K562 (cell line): Measurements from ENCODE around the gene RNASE13. TPM values are rescaled to one million over a fixed set of nuclear protein-coding genes. Genes with fewer than 3 reads are reported as not detected.

Experiments used
- ATAC-seq: fragments of 200-7000 bp; cut with Tn5 transposase; 3 replicates; pipeline ENCODE4 v1.9.1; 2020; ENCODE audit warnings: moderate library complexity
- BruUV-seq: library from RNA; stranded (reverse); fragments of 400-500 nt; replicated peaks from 2 replicates; lab custom pipeline; 2021; lab: Mats Ljungman, UMichigan
- CTCF ChIA-PET: fragments of 300-600 bp; formaldehyde crosslinking; extraction: SDS; loops from one replicate; lab custom pipeline; 2021; ENCODE audit warnings: low intra/inter-chr PET ratio; lab: Yijun Ruan, JAX
- POLR2A ChIA-PET: fragments of 300-600, 350-650 bp; sonication (Branson Sonifier 250); formaldehyde crosslinking; extraction: SDS; loops from one replicate; lab custom pipeline; 2021; ENCODE audit warnings: antibody characterized with exemption, inconsistent platforms; lab: Yijun Ruan, JAX
- DNase-seq, 4 experiments: peaks; one replicate each; pipeline versions ENCODE4 v3.0.0 to v3.0.0-alpha.2; 2011 to 2018; ENCODE audit warnings: low spot score in 3 of 4, mixed read lengths in 3 of 4; ENCODE audit errors: extremely low read depth in 1 of 4
- FAIRE-seq: peaks from 2 replicates; lab custom pipeline; 2011; peaks lifted over from hg19 to GRCh38; lab: Jason Lieb, UNC
- H2AFZ ChIP-seq: 2 replicates; pipeline ENCODE4 v1.6.0; 2011; ENCODE audit warnings: low read depth, low read length, control low read depth, inconsistent platforms
- H3K27ac ChIP-seq: fragments of 200-600 bp; 3 replicates; pipeline ENCODE4 v1.8.0; 2011; ENCODE audit warnings: low read depth, mild to moderate bottlenecking, control low read depth, inconsistent platforms, low read length, moderate library complexity, mixed read lengths; ENCODE audit errors: extremely low read depth
- H3K27me3 ChIP-seq, 2 experiments: fragments of 300-600 bp in 1 of 2; 2 replicates in 1 of 2; 3 replicates in 1 of 2; pipeline versions ENCODE4 v1.6.0 to v1.8.0; 2011; ENCODE audit warnings: inconsistent platforms in 2 of 2, low read length in 2 of 2, mild to moderate bottlenecking in 1 of 2, mixed read lengths in 1 of 2, moderate library complexity in 1 of 2; ENCODE audit not compliant: control insufficient read depth in 2 of 2, insufficient read depth in 2 of 2
- H3K36me3 ChIP-seq: fragments of 300-600 bp; 3 replicates; pipeline ENCODE4 v1.8.0; 2011; ENCODE audit warnings: mild to moderate bottlenecking, low read length, inconsistent platforms; ENCODE audit not compliant: control insufficient read depth, insufficient read depth
- H3K4me1 ChIP-seq, 2 experiments: fragments of 200-600 bp in 1 of 2; replicated peaks in 1 of 2; 2 replicates in 1 of 2; 3 replicates in 1 of 2; pipeline versions ENCODE4 v1.5.1 to v1.8.0; 2011; ENCODE audit warnings: inconsistent platforms in 2 of 2, low read length in 2 of 2, mild to moderate bottlenecking in 1 of 2, mixed read lengths in 1 of 2, moderate library complexity in 1 of 2; ENCODE audit not compliant: control insufficient read depth in 2 of 2, insufficient read depth in 2 of 2
- H3K4me2 ChIP-seq: 2 replicates; pipeline ENCODE4 v1.6.1; 2011; ENCODE audit warnings: low read length, control low read depth, inconsistent platforms, mixed read lengths; ENCODE audit not compliant: insufficient read depth
- H3K4me3 ChIP-seq: fragments of 200-600 bp; sonication (generic), shearing (Covaris generic); 2 replicates; pipeline ENCODE4 v1.5.1; 2016; ENCODE audit warnings: control low read depth, inconsistent platforms
- H3K79me2 ChIP-seq: fragments of 200-600 bp; 3 replicates; pipeline ENCODE4 v1.8.0; 2011; ENCODE audit warnings: low read length, inconsistent platforms; ENCODE audit not compliant: control insufficient read depth, insufficient read depth
- H3K9ac ChIP-seq, 2 experiments: 2 replicates each; pipeline versions ENCODE4 v1.6.0 to v1.6.1; 2011; ENCODE audit warnings: low read depth in 2 of 2, low read length in 2 of 2, control low read depth in 1 of 2, inconsistent platforms in 1 of 2, mild to moderate bottlenecking in 1 of 2, mixed read lengths in 1 of 2; ENCODE audit not compliant: insufficient read depth in 1 of 2
- H3K9me1 ChIP-seq: one replicate; pipeline ENCODE4 v1.6.0; 2011; ENCODE audit warnings: inconsistent platforms, mild to moderate bottlenecking, low read length, moderate library complexity; ENCODE audit not compliant: control insufficient read depth, insufficient read depth
- H3K9me3 ChIP-seq: replicated peaks from 2 replicates; pipeline ENCODE4 v1.5.1; 2011; ENCODE audit warnings: low read depth, low read length, inconsistent platforms; ENCODE audit not compliant: control insufficient read depth, insufficient read depth
- H4K20me1 ChIP-seq: replicated peaks from 2 replicates; pipeline ENCODE4 v1.6.1; 2011; ENCODE audit warnings: low read length, inconsistent platforms, mixed read lengths; ENCODE audit not compliant: control insufficient read depth, insufficient read depth
- BRD4 ChIP-seq: fragments of 200-600 bp; sonication (generic); IDR thresholded peaks from 2 replicates; pipeline ENCODE4 v1.6.1; 2017; ENCODE audit warnings: inconsistent platforms
- CC2D1A ChIP-seq: fragments of 450-650 bp; IDR thresholded peaks from 2 replicates; pipeline ENCODE4 v1.6.1; 2017; ENCODE audit warnings: mild to moderate bottlenecking
- CSDE1 ChIP-seq, 2 experiments: fragments of 450-650 bp; IDR thresholded peaks; 2 replicates each; pipeline ENCODE4 v1.6.1; 2016; ENCODE audit warnings: mild to moderate bottlenecking in 1 of 2
- CTCF ChIP-seq, 3 experiments: IDR thresholded peaks in 2 of 3; conservative IDR thresholded peaks in 1 of 3; 2 replicates each; pipeline ENCODE4 v1.5.1; 2011 to 2012; ENCODE audit warnings: low read length in 3 of 3, mild to moderate bottlenecking in 3 of 3, control low read depth in 2 of 3, improper control_type of control experiment in 1 of 3, inconsistent platforms in 1 of 3, low read depth in 1 of 3, mixed read lengths in 1 of 3, moderate library complexity in 1 of 3; ENCODE audit not compliant: insufficient read depth in 2 of 3
- DEAF1 ChIP-seq: fragments of 450-650 bp; formaldehyde crosslinking; IDR thresholded peaks from 2 replicates; pipeline ENCODE4 v1.4.0; 2020; ENCODE audit warnings: mild to moderate bottlenecking, moderate library complexity
- HCFC1 ChIP-seq: IDR thresholded peaks from 2 replicates; pipeline ENCODE4 v1.6.1; 2012; ENCODE audit warnings: low read depth, low read length, improper control_type of control experiment
- MAFG ChIP-seq: fragments of 450-650 bp; conservative IDR thresholded peaks from 2 replicates; pipeline ENCODE4 v1.6.1; 2016; ENCODE audit warnings: missing genetic modification characterization, missing compliant biosample characterization
- MEIS2 ChIP-seq: fragments of 450-650 bp; IDR thresholded peaks from 2 replicates; pipeline ENCODE4 v1.6.1; 2014; ENCODE audit warnings: mild to moderate bottlenecking; ENCODE audit not compliant: partially characterized antibody
- RCOR1 ChIP-seq, 2 experiments: IDR thresholded peaks; 2 replicates each; pipeline ENCODE4 v1.6.1; 2012; ENCODE audit warnings: low read depth in 2 of 2, low read length in 2 of 2, borderline replicate concordance in 1 of 2, improper control_type of control experiment in 1 of 2
- SPI1 ChIP-seq: IDR thresholded peaks from 2 replicates; pipeline ENCODE4 v1.6.1; 2011; ENCODE audit warnings: low read depth, low read length, control low read depth, borderline replicate concordance
- STAG1 ChIP-seq: sonication (generic); formaldehyde crosslinking; IDR thresholded peaks from 2 replicates; pipeline ENCODE4 v1.5.0; 2020; ENCODE audit warnings: missing genetic modification reagents, borderline replicate concordance
- THRA ChIP-seq: fragments of 450-650 bp; IDR thresholded peaks from 2 replicates; pipeline ENCODE4 v1.6.1; 2017; ENCODE audit warnings: mild to moderate bottlenecking, moderate library complexity
- U2AF2 ChIP-seq: fragments of 200-400 bp; formaldehyde crosslinking; optimal IDR thresholded peaks from 2 replicates; pipeline ENCODE3; 2017; ENCODE audit warnings: low read depth, mild to moderate bottlenecking, low read length
- ZNF740 ChIP-seq, 3 experiments: fragments of 200-800 bp in 1 of 3; sonication (Bioruptor generic) in 1 of 3; sonication (generic) in 1 of 3; formaldehyde crosslinking in 1 of 3; IDR thresholded peaks; 2 replicates each; pipeline versions ENCODE4 v1.6.1 to v1.8.0; 2016 to 2022; ENCODE audit warnings: mild to moderate bottlenecking in 2 of 3, missing compliant biosample characterization in 2 of 3, missing genetic modification characterization in 2 of 3, missing genetic modification reagents in 1 of 3
- ZNF79 ChIP-seq: fragments of 250-450 bp; sonication (Bioruptor Pico); IDR thresholded peaks from 2 replicates; pipeline ENCODE4 v1.4.0; 2020; ENCODE audit warnings: low read depth, mild to moderate bottlenecking, moderate library complexity
- WGBS: fragments of 100-300 bp; shearing (Covaris generic); methylation state at CpG from one replicate; pipeline ENCODE4 v1.1.6; 2016; ENCODE audit warnings: low coverage, mixed read lengths; ENCODE audit not compliant: insufficient coverage; ENCODE audit errors: missing lambda C conversion rate; 5-methylcytosine and 5-hydroxymethylcytosine counted together
- in situ Hi-C: fragments of 300-500 bp; cut with MboI; formaldehyde crosslinking; loops from 4 replicates; pipeline ENCODE4 v1.15.0; 2018; ENCODE audit warnings: inconsistent platforms, mixed read lengths
- intact Hi-C: fragments of 100-400 bp; cut with micrococcal nuclease; formaldehyde crosslinking; loops from 2 replicates; pipeline ENCODE4 v1.14.2; 2022
- polyA plus RNA-seq, 8 experiments: library from polyadenylated mRNA; depleted of rRNA in 4 of 8; stranded (reverse) in 5 of 8; unstranded in 3 of 8; fragments of >200 nt; fragmentation: Nextera tagmentation in 2 of 8; fragmentation: Illumina TruSeq in 1 of 8; extraction: Ambion mirVana in 2 of 8; extraction: Trizol in 1 of 8; gene quantifications; 2 replicates each; pipeline versions ENCODE4 v1.2.1 to v1.2.3, GENCODE V29; 2011 to 2014; ENCODE audit warnings: inconsistent platforms in 1 of 8, missing spikeins in 1 of 8
- total RNA-seq, 7 experiments: library from RNA; depleted of rRNA in 6 of 7; stranded (reverse); fragments of >200 nt in 6 of 7; fragmentation: Illumina TruSeq in 2 of 7; extraction: Trizol in 2 of 7; gene quantifications; 2 replicates each; pipeline versions ENCODE4 v1.2.1 to v1.2.3, GENCODE V29; 2011 to 2021; ENCODE audit warnings: low replicate concordance in 1 of 7

RNASE13 gene
- total and polyA plus RNA-seq, 9 of the 15 experiments (the other 6 are each of a cell fraction or from before 2014, with no cell fraction given), result not detected

- Histone ChIP-seq H3K79me2 (no peaks in the 10 kb centered on the region), H3K9me3 (no peaks in the 10 kb centered on the region), H3K4me2 (no peak overlapping the region), H3K4me3 (no peak overlapping the region), H3K36me3 (no peaks in the 10 kb centered on the region), H3K9me1 (no peaks in the 10 kb centered on the region), H3K9ac (no peak overlapping the region), H3K27me3 (no peaks in the 10 kb centered on the region), H3K4me1 (peaks cover 5 to 25% of the 10 kb centered on the region in 2 experiments; a peak in 4 of 5 replicates), H4K20me1 (no peaks in the 10 kb centered on the region), H2AFZ (peak overlapping the region; percentile 65), H3K27ac (no peak overlapping the region)
- no TSS peak for BruUV-seq
- WGBS, result 31% methylated on average over 8 of the region's 8 CpGs
- in situ Hi-C loops, result no loop called here
- ChIA-PET POLR2A (interaction anchor here (0.6 to 2.6 kb wide), 3 partner anchors 13 to 24 kb away, joined by 3 to 15 read pairs (median 4); no protein-coding TSS in a partner anchor), CTCF (interaction anchor here (0.6 to 2.8 kb wide), 6 partner anchors 21 to 431 kb away, joined by 3 to 33 read pairs (median 4); no protein-coding TSS in a partner anchor)
- ATAC-seq, result peak; percentile 92
- intact Hi-C loops, result loop anchor here (1.0 to 5.0 kb wide), 3 partner anchors 25 to 342 kb away; no protein-coding TSS in a partner anchor
- peak in 2 of 4 experiments; percentile 64 to 73 for DNase-seq
- FAIRE-seq, result peak; percentile 95
- no peak; the same call in 1 of the 2 replicates for TF ChIP-seq STAG1 (CRISPR knock-in tag)
- TF ChIP-seq MEIS2, result no peak
- TF ChIP-seq CSDE1 (IDR thresholded peaks at IDR 0.05), result no peak
- no peak for TF ChIP-seq SPI1
- TF ChIP-seq HCFC1, result no peak
- no peak for TF ChIP-seq ZNF79 (CRISPR knock-in tag)
- no peak for TF ChIP-seq THRA
- TF ChIP-seq MAFG, result no peak
- TF ChIP-seq RCOR1 (IDR thresholded peaks at IDR 0.05; ENCODE audit: borderline replicate concordance in 1 of 2, low read depth in 2 of 2, low read length in 2 of 2), result no peak
- 0 out of 2 replicates have a peak, but pooled peaks have one; percentile 23 for TF ChIP-seq CC2D1A
- peak; percentile 62 to 84 (median 75) for TF ChIP-seq CTCF (IDR thresholded peaks at IDR 0.05 in 2 of 3, conservative IDR thresholded peaks at IDR 0.05 in 1 of 3; ENCODE audit: insufficient read depth in 2 of 3, low read depth in 1 of 3, low read length in 3 of 3)
- TF ChIP-seq U2AF2, result no peak
- TF ChIP-seq ZNF740 (CRISPR knock-in tag; IDR thresholded peaks at IDR 0.05), result 0 out of 2 replicates have a peak, but pooled peaks have one; percentile 34
- peak in 1 of 2 experiments; percentile 62; a peak in 1 of 4 replicates for TF ChIP-seq ZNF740 (tag; IDR thresholded peaks at IDR 0.05)
- TF ChIP-seq DEAF1 (CRISPR knock-in tag), result peak; percentile 55
- no peak for TF ChIP-seq BRD4
Measured at GRCh38 chr14:21039585-21040369, 5.2 kb upstream of the RNASE13 start.
